ENCODE data around the gene WNT3A. TPM values are rescaled to one million over a fixed set of nuclear protein-coding genes. Genes with fewer than 3 reads are reported as not detected.

The WNT3A gene
- total and polyA plus RNA-seq, 2 of the 4 experiments (the other 2 are of a cell fraction) = not detected

DNA sequence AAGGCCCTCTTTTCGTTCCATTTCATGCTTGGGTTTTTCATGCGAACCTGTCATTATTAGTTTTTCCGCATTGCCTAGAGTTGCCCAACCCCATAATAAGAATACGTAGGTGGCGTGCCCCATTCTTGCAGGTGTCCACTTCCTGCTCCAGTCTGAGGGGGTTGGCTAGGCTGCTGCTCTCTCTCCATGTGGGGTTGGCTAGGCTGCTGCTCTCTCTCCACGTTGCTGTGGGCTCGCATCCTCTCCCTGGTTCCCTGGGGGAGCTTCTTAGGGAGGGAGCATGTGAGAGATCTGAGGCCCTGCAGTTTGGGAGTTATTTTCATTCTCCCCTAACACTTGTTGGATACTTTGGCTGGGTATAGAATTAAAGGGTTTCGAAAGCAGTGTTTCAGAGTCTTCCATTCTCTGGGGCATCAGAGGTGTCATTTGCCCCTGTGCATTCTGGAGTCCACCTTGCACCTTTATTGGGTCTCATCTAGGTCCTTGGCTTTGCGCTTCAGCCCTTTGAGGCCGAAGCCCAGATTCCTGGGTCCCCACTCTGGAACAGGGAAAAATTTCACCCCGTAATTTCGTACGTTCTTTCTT, 87.7 kb downstream of the WNT3A start:
- DNase-seq (no peak), ATAC-seq (ENCODE audit: low read depth) (no peak)
- H4K5ac ChIP-seq (ENCODE audit: low read depth, low read length) = no peak overlapping the region
- H3K36me3 ChIP-seq (ENCODE audit: control insufficient read depth, insufficient read depth, low read length) = peaks cover 47% of the 10 kb centered on the region
- in situ Hi-C loops (cut with MboI; ENCODE audit: low sequenced_read_pairs) = no loop called here
- dilution Hi-C loops (cut with HindIII; ENCODE audit: low sequenced_read_pairs, unreplicated experiment) = no loop called here
- no peak overlapping the region for H3K9ac ChIP-seq (ENCODE audit: low read depth, low read length)
- H3K18ac ChIP-seq (ENCODE audit: low read depth, low read length) = no peak overlapping the region
- no peak overlapping the region for H4K91ac ChIP-seq (ENCODE audit: insufficient read depth, low read depth, low read length)
- no peak overlapping the region for H2BK120ac ChIP-seq (ENCODE audit: low read depth, low read length)
- no peak overlapping the region for H2AK5ac ChIP-seq (ENCODE audit: low read depth, low read length)
- H3K4me2 ChIP-seq (ENCODE audit: low read depth, low read length) = no peak overlapping the region
- no peak overlapping the region for H3K14ac ChIP-seq (replicated peaks; ENCODE audit: low read depth, low read length)
- no peak overlapping the region for H2BK20ac ChIP-seq (ENCODE audit: low read depth, low read length)
- ChIA-PET POLR2A (ENCODE audit: unreplicated experiment) (no interaction called here), CTCF (no interaction called here)
- no peaks in the 10 kb centered on the region for H3K27me3 ChIP-seq (ENCODE audit: control insufficient read depth, insufficient read depth, low read length)
- H3K79me1 ChIP-seq (ENCODE audit: low read depth in 1 of 2, low read length in 2 of 2) = peaks cover 0 to 60% of the 10 kb centered on the region in 2 experiments; a peak in 3 of 4 replicates
- no peak overlapping the region for H3K4ac ChIP-seq (ENCODE audit: low read depth, low read length)
- H3K27ac ChIP-seq (ENCODE audit: insufficient read depth, low read length) = no peak overlapping the region
- H4K8ac ChIP-seq (ENCODE audit: low read depth in 2 of 2, low read length in 2 of 2) = no peak overlapping the region
- intact Hi-C loops (cut with micrococcal nuclease) = no loop called here
- no TSS peak for BruUV-seq (replicated peaks)
- H3K23ac ChIP-seq (ENCODE audit: low read depth, low read length) = no peak overlapping the region
- H3K56ac ChIP-seq (ENCODE audit: extremely low read depth, insufficient read depth, low read length) = no peak overlapping the region
- H2AK9ac ChIP-seq (replicated peaks; ENCODE audit: low read depth, low read length, poor library complexity) = no peak overlapping the region
- no peak overlapping the region for H2BK5ac ChIP-seq (ENCODE audit: low read depth, low read length, poor library complexity, severe bottlenecking)
- peaks cover 14% of the 10 kb centered on the region for H3K4me1 ChIP-seq (ENCODE audit: control insufficient read depth, insufficient read depth, low read length)
- 80% methylated on average over 1 of the region's 13 CpGs; no CpG with 5 or more reads in 1 of the 2 experiments for WGBS, 2 experiments (ENCODE audit: extremely low coverage in 2 of 2, insufficient read length in 1 of 2)
- H4K20me1 ChIP-seq (ENCODE audit: insufficient read depth, low read length) = peaks cover 100% of the 10 kb centered on the region
- peaks cover 9% of the 10 kb centered on the region; the same call in 1 of the 2 replicates for H3K9me3 ChIP-seq (ENCODE audit: control insufficient read depth, insufficient read depth, low read length)
- peaks cover 37% of the 10 kb centered on the region for H3K9me1 ChIP-seq (ENCODE audit: insufficient read depth, low read length)
- TF ChIP-seq BHLHE40 (IDR thresholded peaks at IDR 0.05; ENCODE audit: low read depth, low read length) = no peak
- no peak for TF ChIP-seq FOS (IDR thresholded peaks at IDR 0.05; ENCODE audit: low read depth, low read length)
- TF ChIP-seq, protein P1, sequence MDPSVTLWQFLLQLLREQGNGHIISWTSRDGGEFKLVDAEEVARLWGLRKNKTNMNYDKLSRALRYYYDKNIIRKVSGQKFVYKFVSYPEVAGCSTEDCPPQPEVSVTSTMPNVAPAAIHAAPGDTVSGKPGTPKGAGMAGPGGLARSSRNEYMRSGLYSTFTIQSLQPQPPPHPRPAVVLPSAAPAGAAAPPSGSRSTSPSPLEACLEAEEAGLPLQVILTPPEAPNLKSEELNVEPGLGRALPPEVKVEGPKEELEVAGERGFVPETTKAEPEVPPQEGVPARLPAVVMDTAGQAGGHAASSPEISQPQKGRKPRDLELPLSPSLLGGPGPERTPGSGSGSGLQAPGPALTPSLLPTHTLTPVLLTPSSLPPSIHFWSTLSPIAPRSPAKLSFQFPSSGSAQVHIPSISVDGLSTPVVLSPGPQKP (IDR thresholded peaks at IDR 0.05; ENCODE audit: borderline replicate concordance, low read depth, low read length) = no peak
- TF ChIP-seq MAZ (IDR thresholded peaks at IDR 0.05; ENCODE audit: borderline replicate concordance, low read depth, low read length) = no peak
- no peak for TF ChIP-seq MAFK (IDR thresholded peaks at IDR 0.05; ENCODE audit: low read depth, low read length)
- TF ChIP-seq RFX5 (IDR thresholded peaks at IDR 0.05; ENCODE audit: low read depth, low read length) = no peak
- no peak for TF ChIP-seq NFE2L2 (IDR thresholded peaks at IDR 0.05; ENCODE audit: low read depth, low read length)
- TF ChIP-seq RAD21 (IDR thresholded peaks at IDR 0.05; ENCODE audit: low read length) = no peak
- no peak for TF ChIP-seq CEBPB (IDR thresholded peaks at IDR 0.05; ENCODE audit: low read depth, low read length)
- H2BK15ac ChIP-seq (ENCODE audit: low read depth, low read length) = no peak overlapping the region
- no peak overlapping the region for H2AFZ ChIP-seq (replicated peaks; ENCODE audit: low read length, poor library complexity)
- H3K4me3 ChIP-seq (ENCODE audit: insufficient read depth, low read depth, low read length) = no peak overlapping the region
